ENCODE data around the gene HEPHL1.

HEPHL1 gene

DNA sequence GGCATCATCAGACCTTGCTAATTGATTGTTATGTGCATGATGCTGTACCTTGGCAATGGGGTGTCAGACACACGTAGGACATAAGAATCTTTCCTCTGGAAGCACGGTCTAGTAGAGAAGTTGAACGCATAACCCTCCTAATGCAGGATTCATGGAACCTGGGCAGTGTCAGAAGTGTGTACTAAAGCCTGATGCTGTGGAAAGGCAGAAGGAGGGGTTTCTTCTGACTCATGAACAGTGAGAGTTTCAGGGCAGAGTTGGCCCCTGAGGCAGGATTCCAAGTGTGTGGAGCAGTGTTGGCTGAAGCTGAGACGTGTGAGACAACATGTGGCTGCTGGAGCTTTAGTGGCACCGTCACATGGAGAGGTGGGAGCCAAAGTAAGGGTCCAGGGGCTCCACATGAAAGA lies 111.0 kb downstream of the HEPHL1 start:
- no peak for DNase-seq

DNA sequence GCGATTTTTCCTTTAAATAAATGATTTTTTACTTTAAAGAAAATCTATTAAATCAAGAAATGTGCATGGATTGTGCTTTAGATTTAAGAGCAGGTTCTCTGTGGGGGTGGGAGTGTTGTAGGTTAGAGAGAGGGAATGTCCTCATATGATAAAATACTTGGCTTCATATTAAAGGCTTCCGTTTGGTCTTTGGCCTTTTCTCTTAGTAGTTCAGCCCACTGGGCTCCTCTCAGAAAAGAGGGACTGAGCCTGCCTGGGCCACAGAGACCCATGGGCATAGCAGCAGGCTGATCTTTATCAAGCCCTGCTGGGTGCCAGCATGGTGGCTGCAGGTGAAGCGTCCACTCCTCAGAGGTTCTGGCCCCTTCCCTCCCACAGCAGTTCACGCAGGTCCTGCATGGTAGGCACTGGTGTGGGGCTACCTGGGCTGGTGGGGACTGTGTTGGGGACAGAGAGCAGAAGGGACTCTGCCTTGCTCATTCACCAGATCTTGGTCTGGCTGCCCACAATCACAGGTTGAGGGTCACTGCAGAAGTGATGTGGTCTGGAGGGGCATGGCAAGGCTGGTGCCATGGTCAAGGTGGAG lies 111.8 kb downstream of the HEPHL1 start:
- no peak for DNase-seq

GRCh38 chr11:94133752-94134151 lies 112.6 kb downstream of the HEPHL1 start:
- DNase-seq = no peak

GRCh38 chr11:94134651-94135512 lies 113.7 kb downstream of the HEPHL1 start:
- DNase-seq = no peak

DNA sequence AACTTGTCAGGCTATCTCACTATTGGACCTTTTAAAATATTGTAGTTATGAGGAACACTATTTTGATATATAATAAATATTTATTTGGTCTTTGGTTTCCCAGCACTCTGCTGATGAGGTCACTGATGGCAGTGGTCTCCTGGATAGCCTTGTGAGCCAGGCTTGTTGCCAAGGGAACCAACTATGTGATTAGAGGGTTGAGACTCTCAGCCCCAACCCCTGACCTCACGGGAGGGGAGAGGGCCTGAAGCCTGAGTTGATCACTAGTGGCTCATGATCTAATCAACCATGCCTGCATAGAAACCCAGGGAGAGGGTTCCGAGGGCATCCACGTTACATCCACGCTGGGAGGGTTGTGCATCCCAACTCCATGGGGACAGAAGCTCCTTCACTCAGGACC lies 118.3 kb downstream of the HEPHL1 start:
- DNase-seq = no peak

DNA sequence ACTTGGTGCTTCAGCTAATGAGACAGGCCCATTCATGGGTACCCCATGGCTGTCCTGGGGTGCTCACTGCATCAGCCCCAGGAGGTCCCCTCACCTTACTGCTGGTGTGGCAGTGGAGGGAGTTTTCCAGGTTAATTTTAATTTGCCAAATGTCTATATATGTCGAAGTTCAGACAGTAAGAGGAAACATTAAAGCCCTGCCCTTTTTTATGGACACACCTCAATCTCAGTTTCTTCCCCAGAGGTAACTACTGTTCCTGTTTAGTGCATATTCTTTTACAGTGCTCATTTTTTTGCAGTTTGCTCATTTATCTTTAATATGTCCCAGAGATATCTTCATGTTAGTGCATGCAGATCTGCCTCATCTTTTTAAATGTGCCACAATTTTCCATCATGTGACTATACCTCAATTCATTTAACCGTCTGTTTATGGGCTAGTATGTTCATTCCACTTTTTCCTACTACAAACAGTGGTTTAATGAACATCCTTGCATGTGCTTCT lies 119.1 kb downstream of the HEPHL1 start:
- DNase-seq = no peak

- no peak for DNase-seq
These were observed 120.6 kb downstream of the HEPHL1 start for GRCh38 chr11:94141511-94142307.

DNA sequence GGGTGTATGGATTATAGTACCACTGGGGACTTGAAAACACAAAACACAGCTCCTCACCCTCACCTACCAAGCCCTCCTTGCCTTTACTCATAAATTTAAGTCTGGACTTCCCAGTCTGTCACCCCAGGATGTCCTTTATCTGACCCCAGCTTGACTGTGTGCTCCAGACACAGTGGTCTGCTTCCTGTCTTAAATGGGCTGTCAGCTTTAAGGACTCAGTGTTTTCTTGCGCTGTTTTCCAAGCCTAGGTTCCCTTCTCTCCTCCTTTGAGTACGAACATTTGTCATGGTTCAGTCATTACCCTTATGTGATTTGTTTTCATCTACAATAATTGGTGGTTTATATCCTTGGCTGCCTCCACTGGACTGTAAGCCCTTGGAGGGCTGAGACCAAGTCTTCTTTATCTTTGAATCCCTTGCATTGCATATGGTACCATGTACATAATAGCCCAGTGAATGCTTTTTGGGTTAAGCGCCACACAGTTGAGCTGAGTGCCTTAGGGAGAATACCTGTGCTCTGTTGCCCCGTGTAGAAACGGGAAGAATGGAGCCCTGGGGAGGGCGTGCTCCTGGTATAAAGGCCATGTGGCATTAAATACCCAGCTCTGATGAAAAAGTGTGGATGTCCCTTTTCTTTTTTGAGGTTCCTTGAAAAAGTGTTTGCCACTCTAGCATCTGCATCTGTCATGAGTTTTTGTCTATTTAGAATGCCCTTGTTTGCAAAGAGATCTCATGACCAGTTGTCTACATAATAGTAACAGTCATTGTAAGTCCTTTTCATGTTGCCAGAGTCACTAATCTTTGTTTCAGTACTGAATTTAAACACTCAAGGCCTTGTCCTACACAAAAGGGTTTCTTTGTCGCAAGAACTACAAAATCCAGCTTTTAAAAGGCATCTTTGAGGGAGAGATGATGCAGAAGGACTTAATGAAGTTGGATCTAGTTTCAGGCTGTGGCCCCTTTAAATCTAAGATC lies 121.4 kb downstream of the HEPHL1 start:
- DNase-seq = no peak

DNA sequence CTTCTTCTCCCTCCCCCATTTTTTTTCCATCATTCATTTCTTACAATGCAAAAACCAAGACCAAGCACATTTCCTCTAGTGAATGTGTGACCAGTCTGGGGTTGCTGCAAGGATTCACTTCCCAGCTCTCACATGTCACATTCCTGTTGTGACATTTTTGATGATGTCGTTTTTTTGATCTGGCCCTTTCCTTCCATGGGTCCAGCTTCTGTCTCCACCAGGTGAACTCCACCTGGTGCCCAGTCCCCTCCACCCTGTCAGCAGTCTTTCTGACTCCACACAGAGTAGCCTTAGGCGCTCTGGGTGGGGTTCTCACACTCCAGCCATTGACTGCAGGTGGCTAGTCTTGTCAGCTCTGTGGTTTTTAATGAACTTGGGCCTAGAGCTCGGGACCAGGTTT lies 123.1 kb downstream of the HEPHL1 start:
- no peak for DNase-seq

GRCh38 chr11:94144664-94145063 lies 123.5 kb downstream of the HEPHL1 start:
- DNase-seq = no peak

DNA sequence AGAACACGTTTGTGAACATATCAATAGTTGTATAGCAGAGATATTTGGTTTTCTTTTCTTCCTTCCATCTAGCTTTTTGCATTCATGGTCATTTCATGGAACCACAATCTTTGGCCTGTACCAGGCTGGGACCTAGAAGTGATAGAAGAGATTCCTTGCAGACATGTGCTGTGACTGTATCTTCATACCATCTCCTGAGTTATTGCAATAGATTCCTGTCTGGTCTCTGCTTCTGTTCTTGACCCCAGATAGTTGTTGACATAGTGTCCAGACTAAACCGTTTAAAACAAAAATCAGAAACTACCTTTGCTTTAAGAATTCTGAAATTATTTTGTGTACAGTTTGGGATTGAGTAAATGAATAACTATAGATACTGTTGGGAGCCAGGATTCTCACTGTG lies 124.3 kb downstream of the HEPHL1 start:
- no peak for DNase-seq

- no peak for DNase-seq
These were observed 124.8 kb downstream of the HEPHL1 start for GRCh38 chr11:94145916-94146315.

- no peak for DNase-seq
These were observed 126.3 kb downstream of the HEPHL1 start for GRCh38 chr11:94147433-94147845.

DNA sequence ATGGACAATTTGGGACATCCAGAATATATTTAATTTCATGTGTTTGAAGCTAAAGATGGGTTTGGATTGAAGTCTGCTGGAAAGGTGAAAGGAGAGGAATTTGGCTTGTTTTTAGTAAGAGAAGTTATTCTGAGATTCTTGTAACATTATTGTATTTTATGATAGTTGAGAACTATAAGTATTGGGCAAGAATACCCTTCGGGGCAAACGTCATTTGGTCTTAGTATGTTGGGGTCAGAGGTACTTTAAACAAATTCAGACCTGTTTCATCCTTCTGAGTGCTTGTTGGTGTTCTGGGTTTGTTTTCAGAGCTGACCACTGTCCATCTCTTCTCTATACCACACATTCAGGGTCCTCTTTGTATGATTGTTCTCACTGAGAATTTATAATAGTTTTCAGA lies 127.0 kb downstream of the HEPHL1 start:
- no peak for DNase-seq

GRCh38 chr11:94149431-94150017 lies 128.4 kb downstream of the HEPHL1 start:
- DNase-seq = no peak

DNA sequence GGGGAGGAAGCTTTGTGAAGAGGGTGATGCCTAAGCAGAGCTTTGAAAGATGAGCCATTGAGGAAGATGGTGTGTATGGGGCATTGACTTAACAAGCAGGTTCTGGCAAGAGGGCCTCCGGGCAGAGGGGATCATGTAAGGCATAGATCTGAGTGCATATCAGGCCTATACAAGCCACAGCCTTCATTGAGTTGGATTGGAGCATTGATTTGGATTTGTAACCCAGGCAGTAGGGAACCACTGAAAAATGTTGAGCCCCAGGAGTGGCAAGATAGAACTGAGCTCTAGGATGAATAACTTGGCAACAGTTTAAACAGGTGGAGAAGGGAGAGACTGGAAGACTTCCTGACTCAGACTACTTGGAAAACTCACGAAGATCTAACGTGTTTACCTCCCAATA lies 128.9 kb downstream of the HEPHL1 start:
- no peak for DNase-seq

- DNase-seq = no peak
These were observed 129.8 kb downstream of the HEPHL1 start for GRCh38 chr11:94150704-94151685.

- DNase-seq = no peak
These were observed 130.9 kb downstream of the HEPHL1 start for GRCh38 chr11:94151903-94152677.

DNA sequence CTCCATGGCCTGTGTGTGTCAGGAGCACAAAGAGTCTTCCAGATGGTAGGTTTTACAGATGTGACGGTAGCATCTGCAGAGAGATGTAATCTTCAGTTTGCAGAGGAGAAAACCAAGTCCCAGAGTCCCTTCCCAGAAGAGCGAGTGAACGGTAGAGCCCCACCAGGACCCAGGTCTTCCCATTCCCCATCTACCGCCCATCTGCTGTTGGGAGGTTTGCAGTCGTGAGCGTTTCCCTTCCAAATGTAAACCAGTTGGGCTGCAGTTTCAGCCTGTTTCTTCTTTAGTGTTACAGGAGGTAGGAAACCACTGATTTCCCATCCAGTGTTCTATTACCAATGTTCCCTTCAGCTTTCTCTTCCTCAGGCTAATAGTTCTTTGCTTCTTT lies 131.5 kb downstream of the HEPHL1 start:
- DNase-seq = no peak

DNA sequence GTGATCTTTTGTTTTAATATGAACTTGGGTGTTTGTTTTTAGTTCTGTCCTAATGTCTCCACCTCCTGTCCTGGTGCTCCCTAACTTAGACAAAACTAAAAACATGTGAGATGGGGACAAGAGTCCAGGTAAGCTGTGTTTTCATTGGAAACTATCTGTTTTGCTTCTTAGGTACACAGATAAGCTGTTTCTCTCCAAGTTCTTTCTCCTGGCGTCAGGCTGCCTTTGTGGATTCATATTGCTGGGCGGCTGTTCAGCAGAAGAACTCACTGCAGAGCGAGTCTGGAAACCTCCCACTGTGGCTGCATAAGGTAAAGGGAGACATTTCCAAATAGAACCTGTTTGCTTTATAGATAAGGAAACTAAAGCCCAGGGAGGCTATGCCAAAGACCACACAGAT lies 132.2 kb downstream of the HEPHL1 start:
- DNase-seq = no peak

All from NCI-H187 treated with DMSO at 0.1 percent for 48 hours (cell line).